ENCODE results near the gene PRRX2.
A peak's percentile ranks its signal among the peaks of the same experiment; 100 is the strongest.
"Not testable (repeated sequence)": the region's sequence is repeated elsewhere in the genome, so short reads cannot be mapped to it uniquely, and the experiment has no call there.

PRRX2 gene

GRCh38 chr9:129636343-129636742 lies 29.1 kb upstream of the PRRX2 start:
- ATAC-seq, DNase-seq: not testable (repeated sequence)

GRCh38 chr9:129637102-129637501 lies 28.3 kb upstream of the PRRX2 start:
- DNase-seq (no peak), ATAC-seq (no peak)

- ATAC-seq: no peak
- DNase-seq: no peak
Measured at GRCh38 chr9:129637673-129638439, 27.6 kb upstream of the PRRX2 start.

- no peak for DNase-seq
- no peak for ATAC-seq
Measured at GRCh38 chr9:129639034-129639630, 26.3 kb upstream of the PRRX2 start.

- DNase-seq: no peak
- ATAC-seq: no peak
Measured at GRCh38 chr9:129639756-129640085, 25.7 kb upstream of the PRRX2 start.

- DNase-seq (no peak), ATAC-seq (no peak)
Measured at GRCh38 chr9:129640086-129640870, 25.2 kb upstream of the PRRX2 start.

- ATAC-seq (peak; percentile 0), DNase-seq (peak; percentile 34)
Measured at GRCh38 chr9:129640871-129641749, 24.3 kb upstream of the PRRX2 start.

- ATAC-seq: peak; percentile 97
- peak; percentile 100 for DNase-seq
Measured at GRCh38 chr9:129641750-129642585, 23.5 kb upstream of the PRRX2 start, which contains the start of gene ASB6. Gene ASB6 (minus strand): TSS chr9:129642151. CDS start chr9:129641999, 152 bp downstream.

- no peak for ATAC-seq
- DNase-seq: no peak
Measured at GRCh38 chr9:129643706-129644105, 21.7 kb upstream of the PRRX2 start.

- ATAC-seq (no peak), DNase-seq (no peak)
Measured at GRCh38 chr9:129644365-129644764, 21.1 kb upstream of the PRRX2 start.

GRCh38 chr9:129644902-129645301 lies 20.5 kb upstream of the PRRX2 start:
- ATAC-seq: no peak

GRCh38 chr9:129646252-129646651 lies 19.2 kb upstream of the PRRX2 start:
- ATAC-seq: no peak
- DNase-seq: no peak

More at GRCh38 chr9:129644902-129645301, 20.5 kb upstream of the PRRX2 start:
- no peak for DNase-seq

- no peak for DNase-seq
- ATAC-seq: no peak
Measured at GRCh38 chr9:129646654-129647053, 18.8 kb upstream of the PRRX2 start.

GRCh38 chr9:129647635-129648034 lies 17.8 kb upstream of the PRRX2 start:
- ATAC-seq (no peak), DNase-seq (no peak)

- DNase-seq (no peak), ATAC-seq (no peak)
Measured at GRCh38 chr9:129648092-129648763, 17.2 kb upstream of the PRRX2 start.

- ATAC-seq (no peak), DNase-seq (no peak)
Measured at GRCh38 chr9:129648764-129649115, 16.7 kb upstream of the PRRX2 start.

GRCh38 chr9:129649726-129650679 lies 15.4 kb upstream of the PRRX2 start:
- ATAC-seq: no peak
- DNase-seq: no peak

- DNase-seq: no peak
- no peak for ATAC-seq
Measured at GRCh38 chr9:129650680-129651235, 14.7 kb upstream of the PRRX2 start.

All from stimulated activated naive CD8-positive, alpha-beta T cell treated with anti-CD3 and anti-CD28 coated beads, Interleukin-15, Interleukin-2, amounts not matched to agents 100 U/mL and 50 U/mL, for 24 hours (primary cell).